ENCODE results near the gene RPL18A. TPM values are rescaled to one million over a fixed set of nuclear protein-coding genes. Genes with fewer than 3 reads are reported as not detected.

Gene RPL18A
- total and polyA plus RNA-seq, 10 of the 15 experiments (the other 5 are each of a cell fraction or from before 2014, with no cell fraction given) = 1,181 to 3,774 (median 2,300) TPM

- FAIRE-seq (no peak), DNase-seq (ENCODE audit: low read depth, low spot score) (no peak), ATAC-seq (peak; percentile 29)
- ChIA-PET RAD21 (ENCODE audit: unreplicated experiment) (interaction anchor here (1.4 to 2.3 kb wide), 2 partner anchors 64 to 67 kb away, joined by 3 to 10 read pairs; partner anchors contain the start of gene CCDC124), SMC1A (ENCODE audit: uncharacterized antibody, unreplicated experiment) (interaction anchor here (0.6 to 1.2 kb wide), 2 partner anchors 64 to 67 kb away, joined by 3 to 4 read pairs; partner anchors contain the start of gene CCDC124), CTCF (interaction anchor here (3.2 kb wide), 1 partner anchor 67 kb away, joined by 11 read pairs; the partner anchor contains the start of gene CCDC124), POLR2A (interaction anchor here (1.9 kb wide), 1 partner anchor 67 kb away, joined by 6 read pairs; the partner anchor contains the start of gene CCDC124)
- Histone ChIP-seq H2AFZ (ENCODE audit: control insufficient read depth, low read depth, low read length) (no peak overlapping the region), H3K9ac (ENCODE audit: control insufficient read depth, insufficient read depth, low read length) (no peak overlapping the region), H3K9me3 (replicated peaks; ENCODE audit: control insufficient read depth, insufficient read depth, low read length) (no peaks in the 10 kb centered on the region), H4K20me1 (ENCODE audit: control insufficient read depth, insufficient read depth) (peaks cover 15% of the 10 kb centered on the region), H3K4me1 (ENCODE audit: control insufficient read depth, insufficient read depth, low read length) (peaks cover 12% of the 10 kb centered on the region), H3K4me3 (no peak overlapping the region), H3K4me2 (ENCODE audit: control insufficient read depth, insufficient read depth) (no peak overlapping the region), H3K79me2 (ENCODE audit: control insufficient read depth, insufficient read depth, low read length) (peaks cover 20% of the 10 kb centered on the region), H3K27ac (ENCODE audit: control insufficient read depth, insufficient read depth) (no peak overlapping the region), H3K36me3 (ENCODE audit: control insufficient read depth in 2 of 2, insufficient read depth in 2 of 2, low read length in 1 of 2) (peaks cover 21 to 30% of the 10 kb centered on the region in 2 experiments), H3K27me3 (replicated peaks in 1 of 2; ENCODE audit: control insufficient read depth in 2 of 2, insufficient read depth in 2 of 2, low read length in 1 of 2) (no peaks in the 10 kb centered on the region)
- in situ Hi-C loops (cut with MboI) (loop anchor here (5.0 kb wide), 2 partner anchors 62 to 122 kb away; no protein-coding TSS in a partner anchor), intact Hi-C loops (cut with micrococcal nuclease; ENCODE audit: unreplicated experiment) (no loop called here)
- WGBS (ENCODE audit: insufficient coverage, insufficient replicate concordance, low lambda C conversion rate, missing lambda C conversion rate) = 34% methylated on average over 13 of the region's 13 CpGs
- no TSS peak for BruUV-seq (replicated peaks)
- TF ChIP-seq POLR2A (IDR thresholded peaks at IDR 0.05; ENCODE audit: low read depth, low read length) = peak; percentile 61
- TF ChIP-seq SMAD5 (IDR thresholded peaks at IDR 0.05; ENCODE audit: low read depth) = no peak; the same call in 1 of the 2 replicates
- TF ChIP-seq, protein P1, sequence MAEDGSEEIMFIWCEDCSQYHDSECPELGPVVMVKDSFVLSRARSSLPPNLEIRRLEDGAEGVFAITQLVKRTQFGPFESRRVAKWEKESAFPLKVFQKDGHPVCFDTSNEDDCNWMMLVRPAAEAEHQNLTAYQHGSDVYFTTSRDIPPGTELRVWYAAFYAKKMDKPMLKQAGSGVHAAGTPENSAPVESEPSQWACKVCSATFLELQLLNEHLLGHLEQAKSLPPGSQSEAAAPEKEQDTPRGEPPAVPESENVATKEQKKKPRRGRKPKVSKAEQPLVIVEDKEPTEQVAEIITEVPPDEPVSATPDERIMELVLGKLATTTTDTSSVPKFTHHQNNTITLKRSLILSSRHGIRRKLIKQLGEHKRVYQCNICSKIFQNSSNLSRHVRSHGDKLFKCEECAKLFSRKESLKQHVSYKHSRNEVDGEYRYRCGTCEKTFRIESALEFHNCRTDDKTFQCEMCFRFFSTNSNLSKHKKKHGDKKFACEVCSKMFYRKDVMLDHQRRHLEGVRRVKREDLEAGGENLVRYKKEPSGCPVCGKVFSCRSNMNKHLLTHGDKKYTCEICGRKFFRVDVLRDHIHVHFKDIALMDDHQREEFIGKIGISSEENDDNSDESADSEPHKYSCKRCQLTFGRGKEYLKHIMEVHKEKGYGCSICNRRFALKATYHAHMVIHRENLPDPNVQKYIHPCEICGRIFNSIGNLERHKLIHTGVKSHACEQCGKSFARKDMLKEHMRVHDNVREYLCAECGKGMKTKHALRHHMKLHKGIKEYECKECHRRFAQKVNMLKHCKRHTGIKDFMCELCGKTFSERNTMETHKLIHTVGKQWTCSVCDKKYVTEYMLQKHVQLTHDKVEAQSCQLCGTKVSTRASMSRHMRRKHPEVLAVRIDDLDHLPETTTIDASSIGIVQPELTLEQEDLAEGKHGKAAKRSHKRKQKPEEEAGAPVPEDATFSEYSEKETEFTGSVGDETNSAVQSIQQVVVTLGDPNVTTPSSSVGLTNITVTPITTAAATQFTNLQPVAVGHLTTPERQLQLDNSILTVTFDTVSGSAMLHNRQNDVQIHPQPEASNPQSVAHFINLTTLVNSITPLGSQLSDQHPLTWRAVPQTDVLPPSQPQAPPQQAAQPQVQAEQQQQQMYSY (CRISPR knock-in tag; IDR thresholded peaks at IDR 0.05) = no peak
- peak; percentile 3; the same call in 1 of the 2 replicates for TF ChIP-seq CREB1 (IDR thresholded peaks at IDR 0.05; ENCODE audit: low read depth)
- no peak for TF ChIP-seq ZNF384 (IDR thresholded peaks at IDR 0.05; ENCODE audit: borderline replicate concordance, low read depth, low read length)
- TF ChIP-seq BMI1 (IDR thresholded peaks at IDR 0.05; ENCODE audit: borderline replicate concordance) = no peak
- TF ChIP-seq TAF1 (IDR thresholded peaks at IDR 0.05; ENCODE audit: borderline replicate concordance, low read depth, low read length) = no peak
- TF ChIP-seq, protein P2, sequence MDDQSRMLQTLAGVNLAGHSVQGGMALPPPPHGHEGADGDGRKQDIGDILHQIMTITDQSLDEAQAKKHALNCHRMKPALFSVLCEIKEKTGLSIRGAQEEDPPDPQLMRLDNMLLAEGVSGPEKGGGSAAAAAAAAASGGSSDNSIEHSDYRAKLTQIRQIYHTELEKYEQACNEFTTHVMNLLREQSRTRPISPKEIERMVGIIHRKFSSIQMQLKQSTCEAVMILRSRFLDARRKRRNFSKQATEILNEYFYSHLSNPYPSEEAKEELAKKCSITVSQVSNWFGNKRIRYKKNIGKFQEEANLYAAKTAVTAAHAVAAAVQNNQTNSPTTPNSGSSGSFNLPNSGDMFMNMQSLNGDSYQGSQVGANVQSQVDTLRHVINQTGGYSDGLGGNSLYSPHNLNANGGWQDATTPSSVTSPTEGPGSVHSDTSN (IDR thresholded peaks at IDR 0.05; ENCODE audit: insufficient replicate concordance, low read depth, low read length) = no peak
- TF ChIP-seq MTA2 (IDR thresholded peaks at IDR 0.05; ENCODE audit: low read depth) = no peak
- TF ChIP-seq SRF (IDR thresholded peaks at IDR 0.05; ENCODE audit: low read depth in 2 of 2, low read length in 2 of 2) = no peak
- TF ChIP-seq E2F4 (IDR thresholded peaks at IDR 0.05; ENCODE audit: low read depth, low read length) = no peak
- TF ChIP-seq NRF1 (conservative IDR thresholded peaks at IDR 0.05; ENCODE audit: low read depth, low read length) = no peak
- TF ChIP-seq ESRRA (IDR thresholded peaks at IDR 0.05; ENCODE audit: low read length) = no peak
- TF ChIP-seq, protein P3, sequence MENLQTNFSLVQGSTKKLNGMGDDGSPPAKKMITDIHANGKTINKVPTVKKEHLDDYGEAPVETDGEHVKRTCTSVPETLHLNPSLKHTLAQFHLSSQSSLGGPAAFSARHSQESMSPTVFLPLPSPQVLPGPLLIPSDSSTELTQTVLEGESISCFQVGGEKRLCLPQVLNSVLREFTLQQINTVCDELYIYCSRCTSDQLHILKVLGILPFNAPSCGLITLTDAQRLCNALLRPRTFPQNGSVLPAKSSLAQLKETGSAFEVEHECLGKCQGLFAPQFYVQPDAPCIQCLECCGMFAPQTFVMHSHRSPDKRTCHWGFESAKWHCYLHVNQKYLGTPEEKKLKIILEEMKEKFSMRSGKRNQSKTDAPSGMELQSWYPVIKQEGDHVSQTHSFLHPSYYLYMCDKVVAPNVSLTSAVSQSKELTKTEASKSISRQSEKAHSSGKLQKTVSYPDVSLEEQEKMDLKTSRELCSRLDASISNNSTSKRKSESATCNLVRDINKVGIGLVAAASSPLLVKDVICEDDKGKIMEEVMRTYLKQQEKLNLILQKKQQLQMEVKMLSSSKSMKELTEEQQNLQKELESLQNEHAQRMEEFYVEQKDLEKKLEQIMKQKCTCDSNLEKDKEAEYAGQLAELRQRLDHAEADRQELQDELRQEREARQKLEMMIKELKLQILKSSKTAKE (IDR thresholded peaks at IDR 0.05; ENCODE audit: low read depth, poor library complexity, severe bottlenecking) = no peak
These were observed 5.9 kb downstream of the RPL18A start for GRCh38 chr19:17865364-17866311.
